ENCODE data around the gene RAB15. TPM values are rescaled to one million over a fixed set of nuclear protein-coding genes. Genes with fewer than 3 reads are reported as not detected.
A peak's percentile ranks its signal among the peaks of the same experiment; 100 is the strongest.

Gene RAB15
- total and polyA plus RNA-seq, 12 donors = 0.95 to 8.9 (median 3.7) TPM

- intact Hi-C loops (cut with DNase I) = no loop called here
- Histone ChIP-seq H3K4me1 (replicated peaks in 1 of 2) (no peaks in the 10 kb centered on the region), H3K36me3 (replicated peaks in 1 of 2) (peaks cover 0 to 3% of the 10 kb centered on the region in 2 donors), H3K9me3 (replicated peaks in 1 of 3) (no peaks in the 10 kb centered on the region), H3K4me3 (no peak overlapping the region), H3K27me3 (no peaks in the 10 kb centered on the region), H3K27ac (peak overlapping the region in 1 of 5 donors; percentile 46)
- 93 to 99% (median 94%) methylated on average over 8 of the region's 8 CpGs for WGBS, 4 donors
- DNase-seq = no peak
- TF ChIP-seq POLR2A (IDR thresholded peaks at IDR 0.05) = no peak
- TF ChIP-seq, protein P1, sequence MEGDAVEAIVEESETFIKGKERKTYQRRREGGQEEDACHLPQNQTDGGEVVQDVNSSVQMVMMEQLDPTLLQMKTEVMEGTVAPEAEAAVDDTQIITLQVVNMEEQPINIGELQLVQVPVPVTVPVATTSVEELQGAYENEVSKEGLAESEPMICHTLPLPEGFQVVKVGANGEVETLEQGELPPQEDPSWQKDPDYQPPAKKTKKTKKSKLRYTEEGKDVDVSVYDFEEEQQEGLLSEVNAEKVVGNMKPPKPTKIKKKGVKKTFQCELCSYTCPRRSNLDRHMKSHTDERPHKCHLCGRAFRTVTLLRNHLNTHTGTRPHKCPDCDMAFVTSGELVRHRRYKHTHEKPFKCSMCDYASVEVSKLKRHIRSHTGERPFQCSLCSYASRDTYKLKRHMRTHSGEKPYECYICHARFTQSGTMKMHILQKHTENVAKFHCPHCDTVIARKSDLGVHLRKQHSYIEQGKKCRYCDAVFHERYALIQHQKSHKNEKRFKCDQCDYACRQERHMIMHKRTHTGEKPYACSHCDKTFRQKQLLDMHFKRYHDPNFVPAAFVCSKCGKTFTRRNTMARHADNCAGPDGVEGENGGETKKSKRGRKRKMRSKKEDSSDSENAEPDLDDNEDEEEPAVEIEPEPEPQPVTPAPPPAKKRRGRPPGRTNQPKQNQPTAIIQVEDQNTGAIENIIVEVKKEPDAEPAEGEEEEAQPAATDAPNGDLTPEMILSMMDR (IDR thresholded peaks at IDR 0.05) = no peak
These were observed 18.9 kb downstream of the RAB15 start for GRCh38 chr14:64953310-64953654.

GRCh38 chr14:64952598-64953309 is 19.4 kb downstream of the RAB15 start:
- 85 to 90% (median 86%) methylated on average over 7 of the region's 7 CpGs for WGBS, 4 donors
- Histone ChIP-seq H3K27me3 (no peaks in the 10 kb centered on the region), H3K9me3 (replicated peaks in 1 of 3) (no peaks in the 10 kb centered on the region), H3K27ac (peak overlapping the region in 1 of 5 donors; percentile 46), H3K4me3 (no peak overlapping the region), H3K36me3 (replicated peaks in 1 of 2) (peaks cover 0 to 6% of the 10 kb centered on the region in 2 donors), H3K4me1 (replicated peaks in 1 of 2) (no peaks in the 10 kb centered on the region)
- intact Hi-C loops (cut with DNase I) = no loop called here
- no peak for DNase-seq
- TF ChIP-seq, protein P1 (IDR thresholded peaks at IDR 0.05) = no peak
- TF ChIP-seq POLR2A (IDR thresholded peaks at IDR 0.05) = no peak

- H3K4me1 ChIP-seq (replicated peaks in 1 of 2) = no peaks in the 10 kb centered on the region
These were observed 20.4 kb downstream of the RAB15 start for GRCh38 chr14:64951724-64952123.

DNA sequence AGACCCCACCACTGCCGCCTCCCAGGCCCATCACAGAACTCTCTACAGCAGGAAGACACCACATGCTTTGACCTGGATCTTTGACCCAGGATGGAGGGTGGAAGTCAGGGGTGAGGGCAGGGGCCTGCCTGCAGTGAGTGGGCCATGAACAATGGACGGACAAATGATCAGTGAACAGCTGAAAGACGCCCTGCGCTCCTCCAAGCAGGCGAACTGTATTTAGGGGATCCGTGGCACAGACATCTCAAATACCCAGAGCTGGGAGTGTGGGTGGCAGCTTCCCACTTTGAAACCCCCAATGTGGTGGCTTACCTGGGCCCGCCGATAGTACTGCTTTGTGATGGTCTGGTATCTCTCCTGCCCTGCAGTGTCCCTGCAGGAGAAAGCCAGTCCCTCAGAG is 20.8 kb downstream of the RAB15 start:
- Histone ChIP-seq H3K27ac (peak overlapping the region in 1 of 5 donors; percentile 47), H3K4me3 (no peak overlapping the region), H3K27me3 (no peaks in the 10 kb centered on the region), H3K9me3 (replicated peaks in 1 of 3) (no peaks in the 10 kb centered on the region), H3K36me3 (replicated peaks in 1 of 2) (peaks cover 0 to 6% of the 10 kb centered on the region in 2 donors), H3K4me1 (replicated peaks in 1 of 2) (no peaks in the 10 kb centered on the region)
- 97 to 98% (median 98%) methylated on average over 8 of the region's 8 CpGs for WGBS, 4 donors
- TF ChIP-seq, protein P1 (IDR thresholded peaks at IDR 0.05) = no peak
- no peak for TF ChIP-seq POLR2A (IDR thresholded peaks at IDR 0.05)
- intact Hi-C loops (cut with DNase I) = no loop called here
- DNase-seq = no peak

More at GRCh38 chr14:64951724-64952123, 20.4 kb downstream of the RAB15 start:
- Histone ChIP-seq H3K27me3 (no peaks in the 10 kb centered on the region), H3K27ac (peak overlapping the region in 1 of 5 donors; percentile 47), H3K36me3 (replicated peaks in 1 of 2) (peaks cover 0 to 6% of the 10 kb centered on the region in 2 donors), H3K4me3 (no peak overlapping the region), H3K9me3 (replicated peaks in 1 of 3) (no peaks in the 10 kb centered on the region)
- intact Hi-C loops (cut with DNase I) = no loop called here
- no peak for TF ChIP-seq POLR2A (IDR thresholded peaks at IDR 0.05)
- TF ChIP-seq, protein P1 (IDR thresholded peaks at IDR 0.05) = no peak
- DNase-seq = no peak
